ENCODE measurements around the gene SNX33. TPM values are rescaled to one million over a fixed set of nuclear protein-coding genes. Genes with fewer than 3 reads are reported as not detected.

SNX33 gene
- total and polyA plus RNA-seq, 4 donors, result 5.9 to 19.0 (median 12.7) TPM

DNA sequence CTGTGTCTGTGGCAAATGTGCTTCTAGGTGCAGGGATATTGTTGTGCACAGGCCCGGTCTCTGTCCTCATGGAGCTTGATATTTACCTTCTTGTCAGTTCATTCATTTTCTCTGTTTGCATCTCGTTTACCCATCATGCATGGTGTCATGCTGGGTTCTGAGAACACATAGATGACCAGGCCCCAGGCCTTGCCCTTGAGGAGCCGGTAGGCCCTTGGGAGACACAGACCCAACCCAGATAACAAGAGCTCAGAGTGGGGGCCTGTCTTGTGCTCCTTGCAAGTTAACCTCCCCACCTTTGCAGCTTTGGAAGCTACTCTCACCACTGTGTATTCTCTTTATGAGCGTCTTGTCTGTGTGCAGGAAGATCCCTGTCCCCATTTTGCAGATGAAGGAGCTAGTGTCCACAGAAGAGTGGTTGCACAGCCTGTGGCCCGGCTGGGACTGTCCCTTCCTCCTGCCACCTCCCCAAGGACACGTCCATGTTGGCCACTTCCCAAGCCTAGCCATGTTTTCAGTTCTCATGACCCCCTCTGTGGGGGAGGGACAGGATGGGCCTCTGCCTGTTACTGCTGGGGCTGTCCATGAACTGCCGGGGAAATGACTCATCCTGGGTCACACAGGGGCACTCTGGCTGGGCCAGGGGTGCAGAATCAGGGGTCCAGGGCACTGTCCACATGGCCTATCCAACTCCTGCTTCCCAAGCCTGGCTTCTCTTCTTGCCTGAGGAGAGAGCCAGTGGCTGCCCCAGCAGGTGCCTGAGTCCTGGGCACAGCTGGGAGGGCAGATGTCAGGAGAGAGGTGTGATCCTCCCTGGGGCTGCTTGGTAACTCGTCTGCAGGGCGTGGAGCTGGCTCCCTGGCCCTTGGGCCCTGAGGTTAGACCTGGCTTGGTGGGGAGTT is 3.4 kb downstream of the SNX33 start:
- WGBS (ENCODE audit: insufficient coverage), result 61% methylated on average over 7 of the region's 9 CpGs
- DNase-seq (ENCODE audit: low read depth in 4 of 6, low spot score in 6 of 6), result no peak
- peaks cover 35% of the 10 kb centered on the region for H3K36me3 ChIP-seq (ENCODE audit: control insufficient read depth, insufficient read depth, low read length)
- no peak overlapping the region for H3K27ac ChIP-seq (ENCODE audit: low read depth, low read length)
- peaks cover 68% of the 10 kb centered on the region for H3K4me1 ChIP-seq (ENCODE audit: control insufficient read depth, insufficient read depth, low read length)
- no peaks in the 10 kb centered on the region for H3K9me3 ChIP-seq (ENCODE audit: control insufficient read depth, insufficient read depth, low read length)
- H3K4me3 ChIP-seq (ENCODE audit: low read depth, low read length), result no peak overlapping the region
- peaks cover 3% of the 10 kb centered on the region for H3K27me3 ChIP-seq (ENCODE audit: control insufficient read depth, insufficient read depth, low read length)

DNA sequence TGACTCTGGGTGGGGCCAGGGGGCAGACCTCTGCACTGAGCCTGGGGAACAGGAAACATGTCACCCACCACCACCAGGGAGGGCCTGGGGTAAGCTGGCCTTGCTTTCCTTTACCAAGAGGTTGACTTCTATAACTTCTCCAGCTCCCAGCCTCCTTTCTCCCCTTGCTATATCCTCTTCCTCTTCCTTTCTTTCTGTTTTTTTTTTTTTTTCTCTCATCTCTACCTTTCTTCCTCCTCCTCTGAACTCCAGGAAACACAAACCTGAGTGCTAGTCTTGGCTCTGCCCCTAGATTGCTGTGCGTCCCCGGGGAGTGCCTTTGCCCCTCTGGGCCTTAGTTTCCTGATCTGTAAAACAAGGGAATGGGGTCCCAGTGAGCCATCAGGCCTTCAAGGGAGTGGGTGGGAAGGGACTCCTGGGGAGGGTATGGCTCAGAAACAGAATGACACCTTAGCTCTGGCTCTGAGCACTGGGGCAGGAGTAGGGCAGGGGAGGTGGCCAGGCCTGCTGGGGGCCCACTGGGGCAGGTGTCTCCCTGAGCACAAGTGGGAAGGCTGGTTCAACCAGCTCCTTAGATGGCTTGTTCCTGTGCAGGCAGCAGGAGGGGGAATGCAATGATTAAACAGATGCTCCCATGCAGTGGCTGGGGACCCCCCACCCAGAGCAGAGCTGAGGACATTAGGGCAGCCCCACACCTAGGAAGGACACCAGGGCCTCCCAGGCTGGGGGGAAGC is 4.3 kb downstream of the SNX33 start:
- H3K27ac ChIP-seq (ENCODE audit: low read depth, low read length), result no peak overlapping the region
- no peak overlapping the region for H3K4me3 ChIP-seq (ENCODE audit: low read depth, low read length)

DNA sequence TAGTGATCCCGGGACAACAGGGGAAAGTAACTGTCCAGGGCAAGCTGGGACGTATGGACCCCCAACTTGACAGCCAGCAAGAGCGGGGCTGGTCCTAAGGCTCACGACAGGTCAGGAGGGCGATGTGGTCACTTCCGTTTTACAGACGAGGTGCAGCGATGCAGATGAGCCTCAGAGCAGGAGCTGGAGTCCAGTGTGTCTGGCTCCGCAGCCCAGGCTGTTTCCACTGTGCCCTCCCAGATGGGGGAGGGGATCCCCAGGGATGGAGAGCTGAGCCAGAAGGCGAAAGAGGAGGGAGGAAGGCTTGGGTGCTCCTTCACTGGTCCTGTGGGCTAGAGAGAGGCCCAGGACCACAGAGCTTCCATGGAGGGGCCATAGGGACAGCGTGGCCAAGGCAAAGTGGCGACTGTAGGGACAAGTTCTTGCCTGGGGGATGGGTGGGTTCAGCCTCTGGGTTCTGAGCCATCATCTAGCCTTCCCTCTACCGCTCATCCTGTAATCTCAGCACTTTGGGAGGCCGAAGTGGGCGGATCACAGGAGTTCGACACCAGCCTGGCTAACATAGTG is 5.7 kb downstream of the SNX33 start:
- no peak overlapping the region for H3K4me3 ChIP-seq (ENCODE audit: low read depth, low read length)
- H3K4me1 ChIP-seq (ENCODE audit: control insufficient read depth, insufficient read depth, low read length), result peaks cover 54% of the 10 kb centered on the region
- H3K27me3 ChIP-seq (ENCODE audit: control insufficient read depth, insufficient read depth, low read length), result no peaks in the 10 kb centered on the region
- no peaks in the 10 kb centered on the region for H3K9me3 ChIP-seq (ENCODE audit: control insufficient read depth, insufficient read depth, low read length)
- no peak for DNase-seq (ENCODE audit: low read depth in 4 of 6, low spot score in 6 of 6)
- WGBS (ENCODE audit: insufficient coverage), result 86% methylated on average over 14 of the region's 16 CpGs
- H3K27ac ChIP-seq (ENCODE audit: low read depth, low read length), result no peak overlapping the region
- H3K36me3 ChIP-seq (ENCODE audit: control insufficient read depth, insufficient read depth, low read length), result peaks cover 53% of the 10 kb centered on the region

More for the DNA sequence above, 4.3 kb downstream of the SNX33 start:
- Histone ChIP-seq H3K36me3 (ENCODE audit: control insufficient read depth, insufficient read depth, low read length) (peaks cover 39% of the 10 kb centered on the region), H3K27me3 (ENCODE audit: control insufficient read depth, insufficient read depth, low read length) (peaks cover 3% of the 10 kb centered on the region), H3K9me3 (ENCODE audit: control insufficient read depth, insufficient read depth, low read length) (no peaks in the 10 kb centered on the region), H3K4me1 (ENCODE audit: control insufficient read depth, insufficient read depth, low read length) (peaks cover 64% of the 10 kb centered on the region)
- WGBS (ENCODE audit: insufficient coverage), result 90% methylated on average over 2 of the region's 2 CpGs
- DNase-seq (ENCODE audit: low read depth in 4 of 6, low spot score in 6 of 6), result no peak

DNA sequence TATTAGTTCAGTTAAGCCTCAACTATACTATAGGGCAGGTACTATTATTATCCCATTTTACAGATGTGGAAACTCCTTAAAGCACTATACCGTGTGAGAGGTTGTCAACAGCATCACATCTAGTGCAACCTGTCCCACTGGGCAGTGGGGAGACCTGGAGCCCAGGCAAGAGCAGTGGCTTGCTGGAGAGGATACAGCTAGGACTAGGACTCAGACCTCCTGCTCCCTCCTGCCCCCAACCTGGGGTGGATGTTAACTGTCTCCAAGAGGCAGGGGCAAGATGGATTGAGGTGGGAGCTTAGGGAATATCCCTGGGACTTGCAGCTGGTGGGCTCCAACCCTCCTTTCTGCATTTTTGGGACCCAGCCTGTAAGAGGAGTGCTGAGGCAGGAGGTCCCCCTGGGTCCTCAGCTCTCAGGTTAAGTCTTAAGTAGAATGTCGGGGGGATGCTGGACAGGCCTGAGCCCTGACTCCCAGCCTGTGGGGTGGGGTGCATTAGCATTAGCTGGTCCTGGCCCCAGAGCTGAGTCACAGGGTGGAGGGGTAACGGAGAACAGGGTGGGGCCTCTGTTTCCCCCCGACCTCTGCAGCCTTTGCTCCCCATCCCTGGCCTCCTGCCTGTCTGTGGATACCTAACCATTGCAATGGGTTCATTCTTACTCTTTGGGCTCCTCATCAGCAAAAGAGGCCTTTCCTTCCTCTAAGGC is 6.6 kb downstream of the SNX33 start:
- Histone ChIP-seq H3K9me3 (ENCODE audit: control insufficient read depth, insufficient read depth, low read length) (no peaks in the 10 kb centered on the region), H3K4me1 (ENCODE audit: control insufficient read depth, insufficient read depth, low read length) (peaks cover 48% of the 10 kb centered on the region), H3K27me3 (ENCODE audit: control insufficient read depth, insufficient read depth, low read length) (no peaks in the 10 kb centered on the region), H3K27ac (ENCODE audit: low read depth, low read length) (no peak overlapping the region), H3K4me3 (ENCODE audit: low read depth, low read length) (no peak overlapping the region), H3K36me3 (ENCODE audit: control insufficient read depth, insufficient read depth, low read length) (peaks cover 58% of the 10 kb centered on the region)
- DNase-seq (ENCODE audit: low read depth in 4 of 6, low spot score in 6 of 6), result no peak
- 90% methylated on average over 3 of the region's 4 CpGs for WGBS (ENCODE audit: insufficient coverage)

DNA sequence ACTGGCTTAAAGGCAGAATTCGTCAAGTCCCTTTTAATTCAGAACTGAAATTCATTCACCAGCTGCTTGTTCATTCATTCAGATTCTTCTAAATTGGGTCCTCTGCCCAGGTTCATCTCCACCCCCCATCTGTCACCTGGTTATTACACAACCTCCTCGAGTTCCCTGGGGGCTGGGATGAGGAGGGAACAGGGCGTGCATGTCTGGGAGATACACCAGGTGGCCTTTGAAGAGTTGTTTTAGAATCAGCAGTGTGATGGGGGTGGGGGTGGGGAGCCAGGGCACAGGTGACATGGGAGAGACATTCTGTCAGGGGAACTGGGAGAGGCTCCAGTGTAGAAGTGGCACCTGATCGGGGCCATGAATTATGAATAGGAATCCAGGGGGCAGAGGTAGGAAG is 8.2 kb downstream of the SNX33 start:
- WGBS (ENCODE audit: insufficient coverage), result 97% methylated on average over 3 of the region's 4 CpGs
- H3K4me1 ChIP-seq (ENCODE audit: control insufficient read depth, insufficient read depth, low read length), result peaks cover 48% of the 10 kb centered on the region
- H3K27me3 ChIP-seq (ENCODE audit: control insufficient read depth, insufficient read depth, low read length), result no peaks in the 10 kb centered on the region
- peaks cover 59% of the 10 kb centered on the region for H3K36me3 ChIP-seq (ENCODE audit: control insufficient read depth, insufficient read depth, low read length)
- H3K9me3 ChIP-seq (ENCODE audit: control insufficient read depth, insufficient read depth, low read length), result no peaks in the 10 kb centered on the region
- no peak overlapping the region for H3K4me3 ChIP-seq (ENCODE audit: low read depth, low read length)
- H3K27ac ChIP-seq (ENCODE audit: low read depth, low read length), result no peak overlapping the region
- DNase-seq (ENCODE audit: low read depth in 4 of 6, low spot score in 6 of 6), result no peak

DNA sequence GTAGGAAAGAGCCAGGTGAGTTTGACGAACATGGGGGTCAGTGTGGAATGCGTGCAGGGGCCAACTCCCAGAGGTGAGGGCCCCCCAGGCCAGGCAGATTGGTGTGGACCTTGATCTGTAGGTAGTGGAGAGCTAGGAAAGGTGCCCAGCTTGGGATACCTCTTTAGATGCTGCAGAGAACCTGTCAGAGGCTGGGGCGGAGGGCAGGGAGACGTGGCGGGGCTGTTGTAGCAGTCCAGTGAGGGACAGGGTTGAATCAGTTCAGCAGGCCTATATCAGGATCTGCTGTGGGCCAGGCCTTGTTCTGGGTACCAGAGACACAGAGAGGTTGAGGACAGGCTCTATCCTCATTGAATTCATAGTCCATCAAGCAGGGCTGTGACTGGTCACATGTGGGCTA is 8.6 kb downstream of the SNX33 start:
- Histone ChIP-seq H3K4me3 (ENCODE audit: low read depth, low read length) (no peak overlapping the region), H3K4me1 (ENCODE audit: control insufficient read depth, insufficient read depth, low read length) (peaks cover 45% of the 10 kb centered on the region), H3K9me3 (ENCODE audit: control insufficient read depth, insufficient read depth, low read length) (no peaks in the 10 kb centered on the region), H3K27me3 (ENCODE audit: control insufficient read depth, insufficient read depth, low read length) (no peaks in the 10 kb centered on the region), H3K27ac (ENCODE audit: low read depth, low read length) (no peak overlapping the region), H3K36me3 (ENCODE audit: control insufficient read depth, insufficient read depth, low read length) (peaks cover 59% of the 10 kb centered on the region)
- 96% methylated on average over 5 of the region's 5 CpGs for WGBS (ENCODE audit: insufficient coverage)
- DNase-seq (ENCODE audit: low read depth in 4 of 6, low spot score in 6 of 6), result no peak

DNA sequence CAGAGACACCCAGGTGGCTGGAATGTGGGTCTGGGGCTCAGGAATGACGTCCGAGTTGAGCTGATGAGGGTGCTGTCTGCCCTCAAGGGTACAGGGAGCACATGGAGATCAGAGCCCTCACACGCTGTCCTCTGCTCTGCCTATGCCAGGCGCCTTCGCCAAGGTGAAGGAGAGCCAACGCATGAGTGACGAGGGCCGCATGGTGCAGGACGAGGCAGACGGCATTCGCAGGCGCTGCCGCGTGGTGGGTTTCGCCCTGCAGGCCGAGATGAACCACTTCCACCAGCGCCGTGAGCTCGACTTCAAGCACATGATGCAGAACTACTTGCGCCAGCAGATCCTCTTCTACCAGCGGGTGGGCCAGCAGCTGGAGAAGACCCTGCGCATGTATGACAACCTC is 9.1 kb downstream of the SNX33 start:
- Histone ChIP-seq H3K27me3 (ENCODE audit: control insufficient read depth, insufficient read depth, low read length) (no peaks in the 10 kb centered on the region), H3K4me1 (ENCODE audit: control insufficient read depth, insufficient read depth, low read length) (peaks cover 40% of the 10 kb centered on the region), H3K36me3 (ENCODE audit: control insufficient read depth, insufficient read depth, low read length) (peaks cover 57% of the 10 kb centered on the region), H3K9me3 (ENCODE audit: control insufficient read depth, insufficient read depth, low read length) (no peaks in the 10 kb centered on the region), H3K4me3 (ENCODE audit: low read depth, low read length) (no peak overlapping the region), H3K27ac (ENCODE audit: low read depth, low read length) (no peak overlapping the region)
- no peak for DNase-seq (ENCODE audit: low read depth in 4 of 6, low spot score in 6 of 6)
- WGBS (ENCODE audit: insufficient coverage), result 97% methylated on average over 21 of the region's 22 CpGs

DNA sequence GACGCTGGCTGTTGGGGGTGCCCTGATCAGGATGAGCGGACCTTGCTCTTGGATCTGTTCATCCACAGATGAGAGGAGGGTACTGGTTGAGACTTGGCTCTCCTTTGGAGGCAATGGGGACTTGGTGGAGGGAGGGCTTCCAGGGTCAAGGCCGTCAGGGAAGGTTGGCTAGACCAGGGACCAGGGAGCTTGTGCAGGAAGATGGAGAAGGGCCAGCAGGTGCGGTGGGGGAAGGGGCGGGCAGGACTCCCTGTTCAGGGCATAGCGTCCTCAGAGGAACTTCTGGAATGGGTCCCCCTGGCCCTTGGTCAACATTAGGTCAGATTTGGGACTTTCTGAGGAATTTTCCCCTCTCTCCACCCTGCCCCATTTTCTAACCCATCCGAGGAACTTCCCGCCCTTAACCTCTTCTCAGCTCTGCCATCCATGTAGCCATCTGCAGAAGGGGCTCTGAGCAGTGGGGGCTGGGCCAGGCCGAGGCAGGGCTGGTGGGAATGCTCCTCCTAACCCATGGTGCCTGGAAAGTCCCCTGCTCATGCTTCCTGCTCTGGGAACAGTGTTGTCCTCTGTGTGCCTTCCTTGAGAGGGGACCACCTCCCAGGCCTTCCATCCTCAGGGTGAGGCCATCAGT is 11.5 kb downstream of the SNX33 start:
- H3K4me3 ChIP-seq (ENCODE audit: low read depth, low read length), result no peak overlapping the region
- DNase-seq (ENCODE audit: low read depth in 4 of 6, low spot score in 6 of 6), result no peak
- no peak overlapping the region for H3K27ac ChIP-seq (ENCODE audit: low read depth, low read length)
- H3K27me3 ChIP-seq (ENCODE audit: control insufficient read depth, insufficient read depth, low read length), result no peaks in the 10 kb centered on the region
- H3K9me3 ChIP-seq (ENCODE audit: control insufficient read depth, insufficient read depth, low read length), result no peaks in the 10 kb centered on the region
- peaks cover 53% of the 10 kb centered on the region for H3K36me3 ChIP-seq (ENCODE audit: control insufficient read depth, insufficient read depth, low read length)
- 92% methylated on average over 8 of the region's 9 CpGs for WGBS (ENCODE audit: insufficient coverage)
- peaks cover 24% of the 10 kb centered on the region for H3K4me1 ChIP-seq (ENCODE audit: control insufficient read depth, insufficient read depth, low read length)
